Kidney epithelial cell (primary cell): ENCODE results near the gene SYMPK. TPM values are rescaled to one million over a fixed set of nuclear protein-coding genes. Genes with fewer than 3 reads are reported as not detected.
"Not testable (repeated sequence)": the region's sequence is repeated elsewhere in the genome, so short reads cannot be mapped to it uniquely, and the experiment has no call there.

Experiments
- DNase-seq: peaks from one replicate; pipeline ENCODE4 v3.0.0-alpha.2; 2010; ENCODE audit warnings: low read depth
- H3K27me3 ChIP-seq: 2 replicates; pipeline ENCODE4 v1.6.0; 2011; ENCODE audit warnings: low read length; ENCODE audit not compliant: control insufficient read depth, insufficient read depth
- H3K36me3 ChIP-seq: 2 replicates; pipeline ENCODE4 v1.5.1; 2011; ENCODE audit warnings: low read length; ENCODE audit not compliant: control insufficient read depth, insufficient read depth
- H3K4me3 ChIP-seq: 2 replicates; pipeline ENCODE4 v1.5.1; 2011; ENCODE audit warnings: low read depth, mild to moderate bottlenecking, control low read depth, low read length
- total RNA-seq: library from RNA; depleted of rRNA; stranded (reverse); fragments of >200 nt; gene quantifications from 2 replicates; pipeline ENCODE4 v1.2.3, GENCODE V29; 2015
- TF ChIP-seq, protein P1 (sequence below): IDR thresholded peaks from 2 replicates; pipeline ENCODE4 v1.5.1; 2011; ENCODE audit warnings: mild to moderate bottlenecking, moderate library complexity, low read length, control low read depth, inconsistent platforms; ENCODE audit not compliant: insufficient read depth, poor library complexity, severe bottlenecking

Gene SYMPK
- total RNA-seq, 1 donor from 2014 or later: 32.2 TPM

DNA sequence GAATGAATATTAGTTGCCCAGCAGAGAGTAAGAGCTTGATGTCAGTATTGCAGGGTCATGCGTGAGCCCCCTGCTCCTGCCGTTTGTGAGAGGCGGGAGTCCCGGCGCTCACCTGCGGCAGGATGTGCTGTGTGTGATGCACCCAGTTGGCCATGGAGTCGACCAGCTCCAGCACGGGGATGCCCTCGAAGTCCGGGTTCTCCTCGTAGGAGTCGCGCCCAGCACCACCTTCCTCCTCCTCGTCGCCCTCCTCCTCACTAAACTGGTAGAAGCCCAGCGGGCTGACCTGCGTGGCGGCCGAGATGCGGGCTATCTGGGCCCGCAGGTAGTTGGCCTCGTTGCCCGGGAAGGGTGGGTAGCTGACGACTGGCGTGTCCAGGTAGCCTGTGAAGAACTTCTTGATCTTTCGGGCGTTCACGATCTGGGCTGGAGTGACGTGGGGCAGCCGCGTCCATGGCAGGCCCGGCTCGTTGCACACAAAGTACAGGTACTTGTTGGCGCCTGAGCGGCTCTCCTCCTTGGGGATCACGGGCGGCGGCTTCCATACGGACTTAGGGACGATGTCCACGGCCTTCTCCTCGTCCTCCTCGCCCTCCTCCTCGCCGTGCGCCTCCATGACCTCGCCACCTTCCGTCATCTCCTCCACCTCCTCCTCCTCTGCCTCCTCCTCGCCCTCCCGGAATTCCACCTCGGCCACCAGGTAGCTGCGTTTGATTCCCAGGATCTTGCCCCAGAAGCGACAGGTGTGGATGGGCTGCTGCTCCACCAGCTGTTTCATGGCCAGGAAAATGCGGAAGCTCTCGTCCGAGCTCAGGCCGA, 58.6 kb downstream of the SYMPK start:
- TF ChIP-seq, protein P1, sequence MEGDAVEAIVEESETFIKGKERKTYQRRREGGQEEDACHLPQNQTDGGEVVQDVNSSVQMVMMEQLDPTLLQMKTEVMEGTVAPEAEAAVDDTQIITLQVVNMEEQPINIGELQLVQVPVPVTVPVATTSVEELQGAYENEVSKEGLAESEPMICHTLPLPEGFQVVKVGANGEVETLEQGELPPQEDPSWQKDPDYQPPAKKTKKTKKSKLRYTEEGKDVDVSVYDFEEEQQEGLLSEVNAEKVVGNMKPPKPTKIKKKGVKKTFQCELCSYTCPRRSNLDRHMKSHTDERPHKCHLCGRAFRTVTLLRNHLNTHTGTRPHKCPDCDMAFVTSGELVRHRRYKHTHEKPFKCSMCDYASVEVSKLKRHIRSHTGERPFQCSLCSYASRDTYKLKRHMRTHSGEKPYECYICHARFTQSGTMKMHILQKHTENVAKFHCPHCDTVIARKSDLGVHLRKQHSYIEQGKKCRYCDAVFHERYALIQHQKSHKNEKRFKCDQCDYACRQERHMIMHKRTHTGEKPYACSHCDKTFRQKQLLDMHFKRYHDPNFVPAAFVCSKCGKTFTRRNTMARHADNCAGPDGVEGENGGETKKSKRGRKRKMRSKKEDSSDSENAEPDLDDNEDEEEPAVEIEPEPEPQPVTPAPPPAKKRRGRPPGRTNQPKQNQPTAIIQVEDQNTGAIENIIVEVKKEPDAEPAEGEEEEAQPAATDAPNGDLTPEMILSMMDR: no peak
- no peaks in the 10 kb centered on the region for H3K36me3 ChIP-seq
- H3K27me3 ChIP-seq: peaks cover 2% of the 10 kb centered on the region
- no peak overlapping the region for H3K4me3 ChIP-seq
- DNase-seq: no peak

DNA sequence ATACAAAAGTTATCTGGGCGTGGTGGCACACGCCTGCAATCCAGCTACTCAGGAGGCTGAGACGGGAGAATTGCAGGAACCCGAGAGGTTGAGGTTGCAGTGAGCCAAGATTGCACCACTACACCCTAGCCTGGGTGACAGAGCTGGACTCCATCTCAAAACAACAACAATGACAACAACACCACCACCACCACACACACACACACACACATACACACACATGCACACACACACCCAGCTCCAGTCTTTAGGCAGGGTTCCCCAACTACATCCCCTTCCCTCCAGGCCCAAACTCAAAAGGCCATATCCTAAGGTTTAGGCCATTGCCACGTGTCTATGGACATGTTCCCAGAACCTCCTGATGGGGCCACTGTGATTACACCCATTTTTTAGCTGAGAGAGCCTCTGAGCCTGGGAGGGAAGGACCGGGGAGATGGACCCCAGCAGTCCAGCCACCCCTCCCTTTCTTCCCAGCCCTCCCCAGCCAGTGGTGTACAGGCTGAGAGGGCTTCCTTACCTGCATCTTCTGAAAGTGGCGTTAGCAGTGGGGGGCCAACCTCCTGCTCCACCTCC, 61.3 kb downstream of the SYMPK start:
- DNase-seq: no peak
- Histone ChIP-seq H3K36me3 (no peaks in the 10 kb centered on the region), H3K27me3 (peaks cover 2% of the 10 kb centered on the region), H3K4me3 (no peak overlapping the region)
- TF ChIP-seq, protein P1: no peak

GRCh38 chr19:45800070-45800553, 62.8 kb downstream of the SYMPK start:
- peak; percentile 65 for DNase-seq
- peaks cover 2% of the 10 kb centered on the region for H3K27me3 ChIP-seq
- no peaks in the 10 kb centered on the region for H3K36me3 ChIP-seq
- H3K4me3 ChIP-seq: no peak overlapping the region
- TF ChIP-seq, protein P1: no peak

DNA sequence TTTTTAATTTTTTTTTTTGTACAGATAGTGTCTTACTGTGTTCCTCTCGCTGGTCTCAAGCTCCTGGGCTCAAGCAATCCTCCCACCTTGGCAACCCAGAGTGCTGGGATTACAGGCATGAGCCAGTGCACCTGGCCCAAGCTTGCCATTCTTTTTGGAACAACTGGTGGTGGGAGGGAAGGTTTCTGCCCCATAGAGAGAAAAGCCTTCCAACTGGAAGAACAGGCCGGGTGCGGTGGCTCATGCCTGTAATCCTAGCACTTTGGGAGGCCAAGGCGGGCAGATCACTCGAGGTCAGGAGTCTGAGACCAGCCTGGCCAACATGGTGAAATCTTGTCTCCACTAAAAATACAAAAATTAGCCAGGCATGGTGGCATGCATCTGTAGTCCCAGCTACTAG, 63.4 kb downstream of the SYMPK start:
- H3K4me3 ChIP-seq, H3K27me3 ChIP-seq, H3K36me3 ChIP-seq, DNase-seq: not testable (repeated sequence)

DNA sequence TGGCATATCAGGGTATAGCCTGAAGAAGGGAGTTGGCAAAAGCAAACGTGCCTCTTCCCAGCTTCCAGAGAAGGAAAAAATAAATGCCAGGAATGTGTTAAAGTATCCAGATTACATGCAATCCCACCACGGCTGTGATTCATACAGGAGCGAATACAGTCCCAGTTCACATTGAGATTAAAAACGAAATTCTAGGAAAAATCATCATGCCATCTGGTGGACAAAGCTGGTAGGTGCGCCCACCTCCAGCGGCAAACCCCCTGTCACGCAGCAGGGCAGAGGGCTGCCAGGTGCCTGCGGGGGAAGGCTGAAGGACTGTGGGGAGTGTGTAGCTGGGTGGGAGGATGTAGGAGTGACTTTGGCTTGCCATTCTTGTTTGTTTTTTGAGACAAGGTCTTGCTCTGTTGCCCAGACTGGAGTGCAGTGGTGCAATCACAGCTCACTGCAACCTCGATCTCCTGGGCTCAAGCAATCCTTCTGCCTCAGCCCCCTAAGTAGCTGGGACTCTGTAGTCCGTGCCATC, 63.9 kb downstream of the SYMPK start:
- DNase-seq: no peak
- TF ChIP-seq, protein P1: peak; percentile 78

GRCh38 chr19:45794627-45795026, 68.3 kb downstream of the SYMPK start:
- no peak for DNase-seq
- no peaks in the 10 kb centered on the region for H3K27me3 ChIP-seq
- no peaks in the 10 kb centered on the region for H3K36me3 ChIP-seq
- TF ChIP-seq, protein P1: no peak
- H3K4me3 ChIP-seq: no peak overlapping the region

More for the DNA sequence above, 63.9 kb downstream of the SYMPK start:
- H3K36me3 ChIP-seq: no peaks in the 10 kb centered on the region
- H3K27me3 ChIP-seq: no peaks in the 10 kb centered on the region
- H3K4me3 ChIP-seq: no peak overlapping the region
